ENCODE data around the gene ETV7. TPM values are rescaled to one million over a fixed set of nuclear protein-coding genes. Genes with fewer than 3 reads are reported as not detected.

The ETV7 gene
- total and polyA plus RNA-seq, 2 of the 13 experiments (the other 11 are each of a cell fraction or from before 2014, with no cell fraction given) = not detected

DNA sequence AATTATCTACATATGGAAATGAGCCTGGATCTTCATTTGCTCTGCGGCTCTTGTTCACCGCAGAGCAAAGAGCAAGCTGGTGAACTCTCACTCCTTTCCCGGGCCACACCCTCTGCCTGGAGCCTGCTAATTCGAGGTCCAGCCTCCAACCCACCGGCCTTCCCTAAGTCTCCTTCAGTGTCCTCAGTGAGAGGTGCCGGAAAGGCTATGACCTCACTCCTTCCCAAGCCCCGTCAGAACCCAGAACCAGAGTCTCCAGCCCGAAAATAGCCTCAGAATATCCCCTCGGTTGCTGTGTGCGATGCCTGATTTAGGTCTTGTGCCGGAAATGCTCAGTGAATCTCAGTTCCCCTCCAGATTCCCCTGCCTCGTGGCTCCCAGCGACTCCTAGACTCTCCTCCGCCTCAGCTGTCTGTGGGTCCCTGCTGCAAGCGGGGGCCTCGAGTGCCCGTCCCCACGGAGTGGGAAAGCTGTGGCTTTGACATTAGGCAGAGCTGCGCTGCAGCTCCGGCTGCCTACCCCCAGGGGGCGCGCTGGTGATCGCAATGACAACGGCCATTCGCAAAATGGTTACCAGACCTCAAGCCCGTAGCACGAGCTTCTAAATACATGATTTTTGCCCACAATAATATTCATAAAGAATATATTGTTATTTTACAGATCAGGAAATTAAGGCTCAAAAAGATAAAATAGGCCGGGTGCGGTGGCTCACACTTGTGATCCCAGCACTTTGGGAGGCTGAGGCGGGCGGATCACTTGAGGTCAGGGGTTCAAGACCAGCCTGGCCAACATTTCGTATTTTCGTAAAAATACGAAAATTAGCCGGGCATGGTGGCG, 46.6 kb downstream of the ETV7 start (continued):
- TF ChIP-seq ZKSCAN8 (CRISPR knock-in tag; IDR thresholded peaks at IDR 0.05; ENCODE audit: borderline replicate concordance) = no peak
- TF ChIP-seq ZFP62 (CRISPR knock-in tag; IDR thresholded peaks at IDR 0.05) = no peak
- no peak for TF ChIP-seq FOXM1 (CRISPR knock-in tag; IDR thresholded peaks at IDR 0.05)
- no peak for TF ChIP-seq SRSF1 (optimal IDR thresholded peaks at IDR 0.05; ENCODE audit: low read depth, low read length)
- TF ChIP-seq, protein P1, sequence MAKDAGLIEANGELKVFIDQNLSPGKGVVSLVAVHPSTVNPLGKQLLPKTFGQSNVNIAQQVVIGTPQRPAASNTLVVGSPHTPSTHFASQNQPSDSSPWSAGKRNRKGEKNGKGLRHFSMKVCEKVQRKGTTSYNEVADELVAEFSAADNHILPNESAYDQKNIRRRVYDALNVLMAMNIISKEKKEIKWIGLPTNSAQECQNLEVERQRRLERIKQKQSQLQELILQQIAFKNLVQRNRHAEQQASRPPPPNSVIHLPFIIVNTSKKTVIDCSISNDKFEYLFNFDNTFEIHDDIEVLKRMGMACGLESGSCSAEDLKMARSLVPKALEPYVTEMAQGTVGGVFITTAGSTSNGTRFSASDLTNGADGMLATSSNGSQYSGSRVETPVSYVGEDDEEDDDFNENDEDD (CRISPR knock-in tag; IDR thresholded peaks at IDR 0.05; ENCODE audit: borderline replicate concordance) = peak; percentile 58; the same call in 1 of the 2 replicates
- no peak for TF ChIP-seq DNMT3B (CRISPR knock-in tag; conservative IDR thresholded peaks at IDR 0.05)
- TF ChIP-seq, protein P2, sequence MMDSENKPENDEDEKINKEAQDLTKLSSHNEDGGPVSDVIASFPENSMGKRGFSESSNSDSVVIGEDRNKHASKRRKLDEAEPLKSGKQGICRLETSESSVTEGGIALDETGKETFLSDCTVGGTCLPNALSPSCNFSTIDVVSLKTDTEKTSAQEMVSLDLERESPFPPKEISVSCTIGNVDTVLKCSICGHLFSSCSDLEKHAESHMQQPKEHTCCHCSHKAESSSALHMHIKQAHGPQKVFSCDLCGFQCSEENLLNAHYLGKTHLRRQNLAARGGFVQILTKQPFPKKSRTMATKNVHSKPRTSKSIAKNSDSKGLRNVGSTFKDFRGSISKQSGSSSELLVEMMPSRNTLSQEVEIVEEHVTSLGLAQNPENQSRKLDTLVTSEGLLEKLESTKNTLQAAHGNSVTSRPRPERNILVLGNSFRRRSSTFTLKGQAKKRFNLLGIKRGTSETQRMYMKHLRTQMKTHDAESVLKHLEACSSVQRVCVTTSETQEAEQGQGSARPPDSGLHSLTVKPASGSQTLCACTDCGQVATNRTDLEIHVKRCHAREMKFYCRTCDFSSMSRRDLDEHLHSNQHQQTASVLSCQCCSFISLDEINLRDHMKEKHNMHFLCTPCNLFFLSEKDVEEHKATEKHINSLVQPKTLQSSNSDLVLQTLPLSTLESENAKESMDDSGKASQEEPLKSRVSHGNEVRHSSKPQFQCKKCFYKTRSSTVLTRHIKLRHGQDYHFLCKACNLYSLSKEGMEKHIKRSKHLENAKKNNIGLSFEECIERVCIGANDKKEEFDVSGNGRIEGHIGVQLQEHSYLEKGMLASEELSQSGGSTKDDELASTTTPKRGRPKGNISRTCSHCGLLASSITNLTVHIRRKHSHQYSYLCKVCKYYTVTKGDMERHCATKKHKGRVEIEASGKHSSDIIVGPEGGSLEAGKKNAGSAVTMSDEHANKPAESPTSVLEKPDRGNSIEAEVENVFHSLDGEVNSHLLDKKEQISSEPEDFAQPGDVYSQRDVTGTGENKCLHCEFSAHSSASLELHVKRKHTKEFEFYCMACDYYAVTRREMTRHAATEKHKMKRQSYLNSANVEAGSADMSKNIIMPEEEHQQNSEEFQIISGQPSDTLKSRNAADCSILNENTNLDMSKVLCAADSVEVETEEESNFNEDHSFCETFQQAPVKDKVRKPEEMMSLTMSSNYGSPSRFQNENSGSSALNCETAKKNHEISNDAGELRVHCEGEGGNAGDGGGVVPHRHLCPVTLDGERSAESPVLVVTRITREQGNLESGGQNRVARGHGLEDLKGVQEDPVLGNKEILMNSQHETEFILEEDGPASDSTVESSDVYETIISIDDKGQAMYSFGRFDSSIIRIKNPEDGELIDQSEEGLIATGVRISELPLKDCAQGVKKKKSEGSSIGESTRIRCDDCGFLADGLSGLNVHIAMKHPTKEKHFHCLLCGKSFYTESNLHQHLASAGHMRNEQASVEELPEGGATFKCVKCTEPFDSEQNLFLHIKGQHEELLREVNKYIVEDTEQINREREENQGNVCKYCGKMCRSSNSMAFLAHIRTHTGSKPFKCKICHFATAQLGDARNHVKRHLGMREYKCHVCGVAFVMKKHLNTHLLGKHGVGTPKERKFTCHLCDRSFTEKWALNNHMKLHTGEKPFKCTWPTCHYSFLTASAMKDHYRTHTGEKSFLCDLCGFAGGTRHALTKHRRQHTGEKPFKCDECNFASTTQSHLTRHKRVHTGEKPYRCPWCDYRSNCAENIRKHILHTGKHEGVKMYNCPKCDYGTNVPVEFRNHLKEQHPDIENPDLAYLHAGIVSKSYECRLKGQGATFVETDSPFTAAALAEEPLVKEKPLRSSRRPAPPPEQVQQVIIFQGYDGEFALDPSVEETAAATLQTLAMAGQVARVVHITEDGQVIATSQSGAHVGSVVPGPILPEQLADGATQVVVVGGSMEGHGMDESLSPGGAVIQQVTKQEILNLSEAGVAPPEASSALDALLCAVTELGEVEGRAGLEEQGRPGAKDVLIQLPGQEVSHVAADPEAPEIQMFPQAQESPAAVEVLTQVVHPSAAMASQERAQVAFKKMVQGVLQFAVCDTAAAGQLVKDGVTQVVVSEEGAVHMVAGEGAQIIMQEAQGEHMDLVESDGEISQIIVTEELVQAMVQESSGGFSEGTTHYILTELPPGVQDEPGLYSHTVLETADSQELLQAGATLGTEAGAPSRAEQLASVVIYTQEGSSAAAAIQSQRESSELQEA (CRISPR knock-in tag; IDR thresholded peaks at IDR 0.05; ENCODE audit: not compliant biosample characterization) = no peak
- no peak for TF ChIP-seq CBX1 (IDR thresholded peaks at IDR 0.05; ENCODE audit: low read depth)
- TF ChIP-seq, protein P3, sequence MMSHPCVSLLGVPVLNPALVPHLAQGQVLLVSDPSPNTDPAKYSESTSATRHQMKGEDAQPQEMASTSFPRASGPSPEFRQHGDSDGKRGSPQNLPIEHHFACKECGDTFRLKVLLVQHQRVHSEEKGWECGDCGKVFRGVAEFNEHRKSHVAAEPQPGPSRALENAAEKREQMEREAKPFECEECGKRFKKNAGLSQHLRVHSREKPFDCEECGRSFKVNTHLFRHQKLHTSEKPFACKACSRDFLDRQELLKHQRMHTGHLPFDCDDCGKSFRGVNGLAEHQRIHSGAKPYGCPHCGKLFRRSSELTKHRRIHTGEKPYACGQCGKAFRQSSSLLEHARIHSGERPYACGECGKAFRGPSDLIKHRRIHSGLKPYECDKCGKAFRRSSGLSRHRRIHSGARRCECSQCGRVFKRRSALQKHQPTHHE (CRISPR knock-in tag; IDR thresholded peaks at IDR 0.05; ENCODE audit: borderline replicate concordance) = no peak
- no peak for TF ChIP-seq ONECUT2 (CRISPR knock-in tag; IDR thresholded peaks at IDR 0.05)
- TF ChIP-seq HDAC2 (CRISPR knock-in tag; IDR thresholded peaks at IDR 0.05) = no peak; the same call in 1 of the 2 replicates
- no peak for TF ChIP-seq RBAK (CRISPR knock-in tag; IDR thresholded peaks at IDR 0.05)
- TF ChIP-seq KDM4B (CRISPR knock-in tag; IDR thresholded peaks at IDR 0.05) = no peak
- peak; percentile 85 for TF ChIP-seq ZNF607 (CRISPR knock-in tag; IDR thresholded peaks at IDR 0.05; ENCODE audit: borderline replicate concordance)
- TF ChIP-seq RFXANK (CRISPR knock-in tag; IDR thresholded peaks at IDR 0.05) = no peak
- TF ChIP-seq, protein P4, sequence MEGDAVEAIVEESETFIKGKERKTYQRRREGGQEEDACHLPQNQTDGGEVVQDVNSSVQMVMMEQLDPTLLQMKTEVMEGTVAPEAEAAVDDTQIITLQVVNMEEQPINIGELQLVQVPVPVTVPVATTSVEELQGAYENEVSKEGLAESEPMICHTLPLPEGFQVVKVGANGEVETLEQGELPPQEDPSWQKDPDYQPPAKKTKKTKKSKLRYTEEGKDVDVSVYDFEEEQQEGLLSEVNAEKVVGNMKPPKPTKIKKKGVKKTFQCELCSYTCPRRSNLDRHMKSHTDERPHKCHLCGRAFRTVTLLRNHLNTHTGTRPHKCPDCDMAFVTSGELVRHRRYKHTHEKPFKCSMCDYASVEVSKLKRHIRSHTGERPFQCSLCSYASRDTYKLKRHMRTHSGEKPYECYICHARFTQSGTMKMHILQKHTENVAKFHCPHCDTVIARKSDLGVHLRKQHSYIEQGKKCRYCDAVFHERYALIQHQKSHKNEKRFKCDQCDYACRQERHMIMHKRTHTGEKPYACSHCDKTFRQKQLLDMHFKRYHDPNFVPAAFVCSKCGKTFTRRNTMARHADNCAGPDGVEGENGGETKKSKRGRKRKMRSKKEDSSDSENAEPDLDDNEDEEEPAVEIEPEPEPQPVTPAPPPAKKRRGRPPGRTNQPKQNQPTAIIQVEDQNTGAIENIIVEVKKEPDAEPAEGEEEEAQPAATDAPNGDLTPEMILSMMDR (CRISPR knock-in tag; IDR thresholded peaks at IDR 0.05) = peak; percentile 93
- TF ChIP-seq GZF1 (CRISPR knock-in tag; IDR thresholded peaks at IDR 0.05) = no peak
- TF ChIP-seq ZNF678 (CRISPR knock-in tag; IDR thresholded peaks at IDR 0.05) = no peak
